HG02642 (cell line): ENCODE measurements around the gene SGPP2.
"Not testable (repeated sequence)": the region's sequence is repeated elsewhere in the genome, so short reads cannot be mapped to it uniquely, and the experiment has no call there.

ENCODE experiments used
- ATAC-seq: cut with Tn5 transposase; IDR thresholded peaks from one replicate; pipeline ENCODE4 v1.9.1; 2021; ENCODE audit warnings: mild to moderate bottlenecking; ENCODE audit not compliant: unreplicated experiment, poor library complexity

The SGPP2 gene

GRCh38 chr2:222568865-222569264 is 144.5 kb downstream of the SGPP2 start:
- ATAC-seq, result no peak

- no peak for ATAC-seq
These were observed 145.5 kb downstream of the SGPP2 start for GRCh38 chr2:222569826-222570225.

GRCh38 chr2:222572264-222572721 is 147.9 kb downstream of the SGPP2 start:
- ATAC-seq, result no peak

- no peak for ATAC-seq
These were observed 148.4 kb downstream of the SGPP2 start for GRCh38 chr2:222572751-222573174.

GRCh38 chr2:222575618-222576017 is 151.3 kb downstream of the SGPP2 start:
- ATAC-seq, result no peak

GRCh38 chr2:222576171-222577081 is 152.1 kb downstream of the SGPP2 start:
- ATAC-seq, result no peak

GRCh38 chr2:222577341-222577740 is 153.0 kb downstream of the SGPP2 start:
- no peak for ATAC-seq

GRCh38 chr2:222582928-222583327 is 158.6 kb downstream of the SGPP2 start:
- ATAC-seq, result no peak

GRCh38 chr2:222584589-222584988 is 160.2 kb downstream of the SGPP2 start:
- not testable (repeated sequence) for ATAC-seq

- no peak for ATAC-seq
These were observed 167.3 kb downstream of the SGPP2 start for GRCh38 chr2:222591661-222592060.

GRCh38 chr2:222592176-222592575 is 167.8 kb downstream of the SGPP2 start:
- no peak for ATAC-seq

- no peak for ATAC-seq
These were observed 170.3 kb downstream of the SGPP2 start for GRCh38 chr2:222594679-222595078.

- ATAC-seq, result no peak
These were observed 171.2 kb downstream of the SGPP2 start for GRCh38 chr2:222595581-222595980.

- no peak for ATAC-seq
These were observed 174.3 kb downstream of the SGPP2 start for GRCh38 chr2:222598611-222599010.

GRCh38 chr2:222603501-222603900 is 179.2 kb downstream of the SGPP2 start:
- no peak for ATAC-seq

- ATAC-seq, result no peak
These were observed 180.6 kb downstream of the SGPP2 start for GRCh38 chr2:222604749-222605515.

GRCh38 chr2:222606306-222606705 is 182.0 kb downstream of the SGPP2 start:
- no peak for ATAC-seq

- no peak for ATAC-seq
These were observed 183.7 kb downstream of the SGPP2 start for GRCh38 chr2:222608081-222608480.

GRCh38 chr2:222609381-222609780 is 185.0 kb downstream of the SGPP2 start:
- no peak for ATAC-seq
